GM18951 (cell line): ENCODE results near the gene PTGR3.

ENCODE experiments used
- POLR2A ChIP-seq: IDR thresholded peaks from 4 replicates; pipeline ENCODE4 v1.6.1; 2011; ENCODE audit warnings: mild to moderate bottlenecking; ENCODE audit not compliant: insufficient read length, insufficient read depth; ENCODE audit errors: extremely low read depth
- in situ Hi-C: fragments of 300-500 bp; cut with MboI; formaldehyde crosslinking; loops from one replicate; pipeline ENCODE4 v1.12.0; 2022; ENCODE audit warnings: low sequenced_read_pairs, mixed read lengths, inconsistent platforms; ENCODE audit not compliant: unreplicated experiment

PTGR3 gene

DNA sequence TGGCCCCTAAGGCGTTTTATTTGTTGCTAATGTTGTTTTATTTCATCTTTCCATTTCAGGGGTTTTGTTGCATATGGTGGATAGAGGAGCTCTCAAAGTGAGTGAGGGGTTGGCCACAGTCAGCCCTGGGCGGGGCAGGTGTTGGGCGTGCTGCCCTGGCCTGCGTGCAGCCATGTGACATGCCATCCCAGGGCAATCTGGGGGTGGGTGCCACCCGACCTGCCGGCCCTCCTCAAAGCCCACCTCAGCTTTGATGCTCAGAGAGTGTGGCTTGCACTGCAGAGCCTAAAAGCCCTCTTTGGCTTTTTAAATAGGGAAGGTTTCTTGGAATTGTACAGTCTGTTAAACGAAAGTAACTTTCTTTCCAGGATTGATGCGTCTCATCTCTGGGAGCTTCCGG is 20.0 kb upstream of the PTGR3 start:
- TF ChIP-seq POLR2A, result no peak
- in situ Hi-C loops, result no loop called here

DNA sequence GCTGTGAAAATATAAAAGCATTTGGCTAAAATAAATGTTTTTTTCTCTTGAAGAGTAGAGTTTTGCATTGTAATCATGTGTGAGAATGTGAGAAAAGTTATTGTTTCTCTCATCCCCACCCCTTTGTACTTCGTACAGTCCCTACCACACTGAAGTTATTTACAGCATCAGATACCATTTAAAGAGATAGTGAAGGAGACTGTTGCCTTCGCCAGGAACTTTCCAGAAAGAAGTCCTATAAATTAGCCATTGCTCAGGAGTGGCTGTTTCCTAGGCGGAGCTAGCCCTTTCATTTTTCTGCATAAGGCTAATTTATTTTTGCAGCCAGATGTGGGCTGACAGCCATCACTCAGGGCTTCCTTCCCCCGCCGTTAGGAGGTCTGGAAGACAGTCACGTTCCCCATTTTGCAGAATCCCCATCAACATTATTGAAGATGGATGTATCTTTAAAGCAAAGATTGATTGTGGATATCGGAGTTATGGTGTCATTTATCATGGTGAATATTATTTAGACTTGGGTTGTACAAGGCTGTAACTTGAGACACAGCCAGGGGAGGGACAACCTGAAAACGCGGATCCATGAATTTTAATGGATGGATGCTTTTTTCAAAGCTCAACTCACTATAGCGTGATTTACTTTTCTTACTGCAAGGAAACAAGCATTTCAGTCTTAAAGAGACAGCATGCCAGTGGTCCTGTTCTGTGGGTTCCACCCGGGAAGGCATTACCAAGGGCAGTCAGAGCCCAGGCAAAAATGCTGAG is 18.8 kb upstream of the PTGR3 start:
- in situ Hi-C loops, result no loop called here
- no peak for TF ChIP-seq POLR2A

DNA sequence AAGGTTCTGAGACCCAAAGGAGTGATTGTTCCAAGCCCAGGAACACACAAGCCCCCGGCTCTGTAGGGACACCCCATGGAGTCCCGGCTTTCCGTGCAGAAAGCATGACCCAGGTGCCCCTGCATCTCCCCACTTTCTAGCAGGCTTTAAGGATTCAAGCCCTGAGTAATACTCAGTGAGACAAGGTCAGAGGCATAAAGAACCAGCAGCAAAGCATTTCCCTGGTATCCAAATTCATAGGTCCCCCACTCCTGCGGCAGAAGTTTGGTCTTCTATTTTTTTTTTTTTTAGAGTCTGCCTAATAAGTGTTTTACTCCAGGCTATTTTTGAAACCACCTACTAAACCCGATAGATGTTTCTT is 18.0 kb upstream of the PTGR3 start:
- in situ Hi-C loops, result no loop called here
- TF ChIP-seq POLR2A, result no peak

- no peak for TF ChIP-seq POLR2A
- in situ Hi-C loops, result no loop called here
These were observed 17.5 kb upstream of the PTGR3 start for GRCh38 chr18:75226286-75226955.

- TF ChIP-seq POLR2A, result no peak
- in situ Hi-C loops, result no loop called here
These were observed 14.9 kb upstream of the PTGR3 start for GRCh38 chr18:75223687-75224347.

DNA sequence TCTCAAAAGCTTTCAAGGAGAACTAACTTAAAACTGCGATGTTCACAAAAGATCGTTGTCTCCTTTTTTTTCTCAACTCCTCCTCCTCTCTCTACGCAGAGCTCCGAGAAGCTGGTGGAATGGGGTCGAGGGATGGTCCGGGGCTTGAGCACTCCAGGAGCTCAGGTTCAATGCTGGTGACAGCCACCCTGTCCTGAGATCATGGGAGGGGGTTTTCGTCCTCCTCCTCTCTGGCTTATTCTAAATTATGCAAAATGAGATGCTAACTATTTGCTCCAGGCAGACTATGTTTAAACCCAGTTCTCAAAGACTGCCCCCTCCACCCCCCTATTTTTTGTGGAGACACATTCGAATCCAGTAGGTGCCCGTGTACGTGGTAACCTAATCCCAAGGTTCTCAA is 13.5 kb upstream of the PTGR3 start:
- no peak for TF ChIP-seq POLR2A
- in situ Hi-C loops, result no loop called here

- TF ChIP-seq POLR2A, result no peak
- in situ Hi-C loops, result no loop called here
These were observed 13.0 kb upstream of the PTGR3 start for GRCh38 chr18:75221897-75222296.

- TF ChIP-seq POLR2A, result no peak
- in situ Hi-C loops, result no loop called here
These were observed 12.5 kb upstream of the PTGR3 start for GRCh38 chr18:75221397-75221796.

DNA sequence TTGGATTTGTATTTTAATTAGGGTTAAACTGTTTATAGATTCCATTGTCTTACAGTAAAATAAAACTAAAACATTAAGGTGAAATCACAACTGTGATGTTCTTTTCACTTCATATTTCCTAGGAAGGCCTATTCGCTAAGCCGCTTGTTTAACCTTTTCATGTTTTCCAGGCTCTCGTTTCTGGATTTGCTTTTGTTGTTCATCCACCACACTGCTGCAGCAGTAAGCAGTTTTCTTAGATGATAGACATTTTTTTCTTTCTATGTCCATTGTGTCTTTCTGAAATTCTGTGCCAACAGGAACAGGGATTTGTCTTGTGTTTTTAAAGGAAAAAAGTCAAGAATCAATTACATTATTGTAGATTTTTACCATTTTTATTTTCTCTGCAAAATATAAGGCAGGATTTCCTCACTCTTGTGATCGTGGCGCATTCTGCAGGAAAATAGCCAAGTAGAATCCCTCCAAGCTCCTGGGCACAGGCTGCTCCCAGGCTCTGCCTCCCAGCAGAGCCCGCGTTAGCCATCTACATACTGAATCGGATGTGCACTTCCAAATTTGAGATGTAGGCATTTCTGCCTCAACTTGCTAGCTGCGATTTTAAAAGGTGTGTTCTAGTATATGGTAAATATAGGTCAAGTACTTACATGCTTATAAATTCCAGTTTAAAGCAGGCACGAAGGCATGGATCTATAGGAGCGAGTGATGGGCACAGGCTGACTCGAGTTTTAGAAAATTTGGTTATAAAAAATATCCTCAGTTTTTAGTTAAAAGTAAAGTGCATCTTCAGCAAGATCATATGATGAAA is 11.8 kb upstream of the PTGR3 start:
- in situ Hi-C loops, result no loop called here

DNA sequence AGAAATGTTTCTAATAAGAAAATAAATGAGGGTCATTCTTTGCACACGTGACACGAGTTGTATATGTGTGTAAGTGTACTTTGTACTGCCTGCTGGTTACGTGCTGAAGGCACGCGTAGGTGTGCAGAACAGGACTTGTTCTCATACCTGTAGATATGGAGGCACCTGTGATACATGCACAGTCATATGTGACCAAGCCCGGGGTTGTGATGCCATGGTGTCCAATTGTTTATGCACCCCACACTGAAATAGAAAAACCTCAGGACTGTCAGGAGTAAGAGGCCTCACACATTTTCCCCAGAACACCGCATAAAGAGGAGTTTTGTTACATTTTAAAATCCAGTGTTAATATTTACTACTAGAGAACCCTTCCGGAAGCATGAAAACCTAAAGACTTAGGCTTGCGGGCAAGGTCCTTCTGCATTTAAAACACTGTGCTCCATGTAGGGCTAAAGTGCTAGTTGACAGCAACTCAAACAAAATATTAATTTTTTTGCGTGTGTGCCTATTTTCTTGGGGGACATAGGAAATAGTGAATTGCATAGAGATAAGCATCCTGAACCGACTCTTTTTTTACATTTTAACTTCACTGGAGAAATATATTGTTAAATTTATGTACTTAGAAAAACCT is 10.9 kb upstream of the PTGR3 start:
- TF ChIP-seq POLR2A, result no peak
- in situ Hi-C loops, result no loop called here

More for the DNA sequence above, 11.8 kb upstream of the PTGR3 start:
- no peak for TF ChIP-seq POLR2A

DNA sequence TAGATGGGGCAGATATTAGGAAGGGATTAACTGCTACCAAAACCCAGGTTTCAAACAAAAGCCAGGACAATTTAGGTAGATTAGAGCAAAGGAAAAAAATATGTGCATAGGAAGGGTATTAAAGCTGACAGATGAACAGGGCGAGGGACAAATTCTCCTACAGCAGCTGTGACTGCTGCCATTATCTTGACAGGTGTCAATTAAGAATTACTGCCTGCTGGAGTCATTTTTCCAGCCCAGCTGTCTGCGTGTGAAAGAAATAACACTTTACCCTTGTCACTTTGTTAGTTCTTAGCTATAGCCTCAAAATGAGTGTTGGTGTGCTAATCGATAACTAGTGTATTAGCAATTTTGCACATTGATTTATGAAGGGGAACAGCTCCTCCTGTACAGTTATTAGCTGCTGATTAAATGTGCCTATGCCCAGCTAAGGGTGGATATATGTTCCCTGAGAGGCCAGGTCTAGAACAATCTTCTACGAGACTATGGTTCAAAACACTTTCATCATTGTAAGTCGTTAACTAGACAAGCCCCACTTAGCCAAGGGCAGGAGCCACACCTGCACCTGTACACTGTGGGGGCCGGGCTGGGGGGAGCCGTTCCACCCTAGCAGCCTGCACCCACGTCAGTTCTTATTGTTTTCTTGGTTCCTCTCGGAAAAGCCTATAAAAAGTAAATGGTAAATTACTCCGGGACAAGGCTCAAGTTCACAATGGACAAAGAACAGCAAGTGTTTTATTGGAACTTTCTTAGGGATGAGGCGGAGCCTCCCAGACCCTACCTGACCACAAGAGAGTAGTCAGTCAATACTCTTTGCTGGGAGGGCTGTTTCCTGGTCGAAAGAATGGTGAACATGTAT is 9.4 kb upstream of the PTGR3 start:
- in situ Hi-C loops, result no loop called here

GRCh38 chr18:75216911-75217689 is 8.2 kb upstream of the PTGR3 start:
- in situ Hi-C loops, result no loop called here
- no peak for TF ChIP-seq POLR2A

More for the DNA sequence above, 9.4 kb upstream of the PTGR3 start:
- TF ChIP-seq POLR2A, result no peak
